H9 (cell line): ENCODE results near the gene FARP1. TPM values are rescaled to one million over a fixed set of nuclear protein-coding genes. Genes with fewer than 3 reads are reported as not detected.

ENCODE experiments used
- DNase-seq: peaks from one replicate; pipeline ENCODE4 v3.0.0-alpha.2; 2017
- H2AFZ ChIP-seq: one replicate; pipeline ENCODE4 v1.6.1; 2013; ENCODE audit warnings: mild to moderate bottlenecking, low read length, control low read depth, moderate library complexity
- H2AK5ac ChIP-seq: 2 replicates; pipeline ENCODE4 v1.6.1; 2013; ENCODE audit warnings: low read length, control low read depth, mixed read lengths; ENCODE audit not compliant: insufficient read length
- H2BK120ac ChIP-seq: one replicate; pipeline ENCODE4 v1.6.1; 2013; ENCODE audit warnings: low read depth, mild to moderate bottlenecking, low read length, control low read depth, inconsistent platforms; ENCODE audit not compliant: poor library complexity, severe bottlenecking
- H2BK12ac ChIP-seq: 2 replicates; pipeline ENCODE4 v1.6.1; 2013; ENCODE audit warnings: low read length, control low read depth, mixed read lengths, low read depth; ENCODE audit not compliant: insufficient read length
- H2BK15ac ChIP-seq: 2 replicates; pipeline ENCODE4 v1.6.1; 2013; ENCODE audit warnings: low read depth, low read length, control low read depth
- H2BK20ac ChIP-seq: one replicate; pipeline ENCODE4 v1.6.1; 2013; ENCODE audit warnings: low read depth, mild to moderate bottlenecking, low read length, control low read depth, inconsistent platforms; ENCODE audit not compliant: poor library complexity, severe bottlenecking
- H2BK5ac ChIP-seq: 2 replicates; pipeline ENCODE4 v1.6.1; 2013; ENCODE audit warnings: low read length, control low read depth, mixed read lengths; ENCODE audit not compliant: insufficient read length
- H3K14ac ChIP-seq: 2 replicates; pipeline ENCODE4 v1.6.1; 2013; ENCODE audit warnings: low read length, control low read depth; ENCODE audit not compliant: insufficient read depth
- H3K18ac ChIP-seq: 2 replicates; pipeline ENCODE4 v1.6.1; 2013; ENCODE audit warnings: low read depth, mild to moderate bottlenecking, mixed read lengths, low read length, control low read depth; ENCODE audit not compliant: insufficient read length
- H3K23ac ChIP-seq: 2 replicates; pipeline ENCODE4 v1.6.1; 2013; ENCODE audit warnings: low read length, control low read depth, mixed read lengths, low read depth; ENCODE audit not compliant: insufficient read length
- H3K23me2 ChIP-seq: 2 replicates; pipeline ENCODE4 v1.6.1; 2013; ENCODE audit warnings: low read depth, mild to moderate bottlenecking, mixed read lengths, low read length, control low read depth; ENCODE audit not compliant: insufficient read length, poor library complexity, severe bottlenecking
- H3K27ac ChIP-seq: 2 replicates; pipeline ENCODE4 v1.5.1; 2013; ENCODE audit warnings: low read length, control low read depth, mixed read lengths, low read depth; ENCODE audit not compliant: insufficient read length
- H3K27me3 ChIP-seq: 2 replicates; pipeline ENCODE4 v1.6.1; 2013; ENCODE audit warnings: low read length, control low read depth, inconsistent platforms; ENCODE audit not compliant: insufficient read depth
- H3K4ac ChIP-seq: 2 replicates; pipeline ENCODE4 v1.6.1; 2013; ENCODE audit warnings: low read depth, mild to moderate bottlenecking, control low read depth, inconsistent platforms, low read length, moderate library complexity
- H3K4me1 ChIP-seq: 2 replicates; pipeline ENCODE4 v1.6.1; 2013; ENCODE audit warnings: low read length, control low read depth, inconsistent platforms; ENCODE audit not compliant: insufficient read depth
- H3K4me2 ChIP-seq: 2 replicates; pipeline ENCODE4 v1.6.1; 2013; ENCODE audit warnings: low read length, control low read depth, mixed read lengths; ENCODE audit not compliant: insufficient read length, insufficient read depth
- H3K56ac ChIP-seq: 2 replicates; pipeline ENCODE4 v1.6.1; 2013; ENCODE audit warnings: low read depth, mild to moderate bottlenecking, mixed read lengths, low read length, control low read depth; ENCODE audit not compliant: insufficient read length
- H3K79me1 ChIP-seq: 2 replicates; pipeline ENCODE4 v1.6.1; 2013; ENCODE audit warnings: low read depth, mild to moderate bottlenecking, moderate library complexity, low read length, control low read depth, inconsistent platforms; ENCODE audit not compliant: insufficient read depth, poor library complexity, severe bottlenecking
- H3K79me2 ChIP-seq: 2 replicates; pipeline ENCODE4 v1.6.1; 2013; ENCODE audit warnings: low read length, control low read depth, inconsistent platforms; ENCODE audit not compliant: insufficient read depth
- H3K9ac ChIP-seq: 2 replicates; pipeline ENCODE4 v1.6.1; 2013; ENCODE audit warnings: low read length, control low read depth, mixed read lengths; ENCODE audit not compliant: insufficient read length; ENCODE audit errors: extremely low read depth
- H3K9me3 ChIP-seq: one replicate; pipeline ENCODE4 v1.6.1; 2013; ENCODE audit warnings: low read depth, low read length, inconsistent platforms; ENCODE audit not compliant: control insufficient read depth
- H3T11ph ChIP-seq: one replicate; pipeline ENCODE4 v1.6.1; 2013; ENCODE audit warnings: mild to moderate bottlenecking, low read length, control low read depth, inconsistent platforms
- H4K20me1 ChIP-seq: one replicate; pipeline ENCODE4 v1.6.1; 2013; ENCODE audit not compliant: control insufficient read depth, insufficient read length, insufficient read depth
- H4K5ac ChIP-seq: 2 replicates; pipeline ENCODE4 v1.6.1; 2013; ENCODE audit warnings: low read depth, mild to moderate bottlenecking, mixed read lengths, low read length, control low read depth; ENCODE audit not compliant: insufficient read length
- H4K8ac ChIP-seq: replicated peaks from 2 replicates; pipeline ENCODE4 v1.6.1; 2013; ENCODE audit warnings: low read length, control low read depth, mixed read lengths, low read depth; ENCODE audit not compliant: insufficient read length
- H4K91ac ChIP-seq: 2 replicates; pipeline ENCODE4 v1.6.1; 2013; ENCODE audit warnings: low read depth, mild to moderate bottlenecking, moderate library complexity, mixed read lengths, low read length, control low read depth; ENCODE audit not compliant: insufficient read length
- H3K27ac Mint-ChIP-seq, 3 experiments: 2 replicates in 2 of 3; 3 replicates in 1 of 3; pipeline ENCODE4 v1.8.0; 2020 to 2021; ENCODE audit warnings: mixed read lengths in 3 of 3, mild to moderate bottlenecking in 1 of 3, moderate library complexity in 1 of 3
- H3K27me3 Mint-ChIP-seq: 2 replicates; pipeline ENCODE4 v1.8.0; 2021; ENCODE audit warnings: low read depth, mild to moderate bottlenecking, moderate library complexity, mixed read lengths
- H3K36me3 Mint-ChIP-seq, 3 experiments: 2 replicates in 2 of 3; 3 replicates in 1 of 3; pipeline ENCODE4 v1.8.0; 2020 to 2021; ENCODE audit warnings: low read depth in 3 of 3, mixed read lengths in 3 of 3; ENCODE audit not compliant: insufficient read depth in 1 of 3
- H3K4me1 Mint-ChIP-seq, 2 experiments: 2 replicates each; pipeline ENCODE4 v1.8.0; 2020; ENCODE audit warnings: mixed read lengths in 2 of 2
- H3K4me3 Mint-ChIP-seq, 2 experiments: 2 replicates in 1 of 2; 3 replicates in 1 of 2; pipeline ENCODE4 v1.8.0; 2020 to 2021; ENCODE audit warnings: mild to moderate bottlenecking in 2 of 2, mixed read lengths in 2 of 2, moderate library complexity in 1 of 2
- H3K9me3 Mint-ChIP-seq, 2 experiments: 2 replicates in 1 of 2; 3 replicates in 1 of 2; pipeline ENCODE4 v1.8.0; 2020; ENCODE audit warnings: mild to moderate bottlenecking in 2 of 2, mixed read lengths in 2 of 2, moderate library complexity in 1 of 2
- WGBS: extraction: QIAGEN DNeasy Blood & Tissue Kit; methylation state at CpG from one replicate; pipeline ENCODE4 v1.1.7; 2013; ENCODE audit warnings: missing lambda C conversion rate, low lambda C conversion rate, mixed read lengths; ENCODE audit not compliant: insufficient read length; ENCODE audit errors: extremely low coverage; 5-methylcytosine and 5-hydroxymethylcytosine counted together
- total RNA-seq: library from RNA; stranded (reverse); gene quantifications from 2 replicates; pipeline ENCODE4 v1.2.1, GENCODE V29; 2021
- TF ChIP-seq, protein P1 (sequence below): fragments of 200-600 bp; sonication (generic); conservative IDR thresholded peaks from 3 replicates; pipeline ENCODE4 v1.8.0; 2021; ENCODE audit warnings: antibody characterized with exemption, mild to moderate bottlenecking

The FARP1 gene
- total RNA-seq, 1 experiment from 2014 or later = 95.9 TPM

DNA sequence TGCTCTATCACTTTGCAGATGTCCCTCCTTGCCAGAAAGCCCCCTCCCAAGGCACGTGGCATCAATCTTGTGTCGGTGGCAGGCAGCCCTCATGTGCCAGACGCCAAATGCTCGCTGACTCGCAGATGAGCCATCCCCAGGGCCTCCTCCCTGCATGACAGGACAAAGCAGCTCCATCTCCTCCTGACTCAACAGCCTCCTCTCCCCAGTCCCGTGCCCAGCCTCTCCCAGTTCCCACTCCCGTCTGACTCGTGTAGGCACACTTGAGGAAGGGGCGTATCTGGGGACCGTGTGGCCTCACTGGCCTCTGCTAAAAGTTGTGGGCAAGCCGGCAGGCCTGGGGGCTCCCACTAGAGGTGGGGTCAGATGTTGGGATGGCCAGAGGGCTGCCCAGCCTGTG lies 300.4 kb downstream of the FARP1 start:
- Histone ChIP-seq H4K91ac (no peak overlapping the region), H3T11ph (no peak overlapping the region), H3K4me2 (no peak overlapping the region), H3K9ac (no peak overlapping the region), H2BK12ac (no peak overlapping the region), H3K79me1 (no peaks in the 10 kb centered on the region), H2BK20ac (no peak overlapping the region), H3K27ac (no peak overlapping the region), H4K8ac (no peak overlapping the region), H4K5ac (no peak overlapping the region), H2BK15ac (no peak overlapping the region), H3K27me3 (no peaks in the 10 kb centered on the region), H3K18ac (no peak overlapping the region), H4K20me1 (peaks cover 2% of the 10 kb centered on the region), H2AFZ (no peak overlapping the region), H3K23ac (no peak overlapping the region), H3K14ac (no peak overlapping the region), H3K23me2 (no peaks in the 10 kb centered on the region), H3K79me2 (no peaks in the 10 kb centered on the region), H3K56ac (no peak overlapping the region), H2AK5ac (no peak overlapping the region), H3K4me1 (no peaks in the 10 kb centered on the region; the same call in 1 of the 2 replicates), H3K4ac (no peak overlapping the region), H3K9me3 (no peaks in the 10 kb centered on the region), H2BK5ac (no peak overlapping the region), H2BK120ac (no peak overlapping the region)
- H3K9me3 Mint-ChIP-seq = no peaks in the 10 kb centered on the region
- TF ChIP-seq, protein P1, sequence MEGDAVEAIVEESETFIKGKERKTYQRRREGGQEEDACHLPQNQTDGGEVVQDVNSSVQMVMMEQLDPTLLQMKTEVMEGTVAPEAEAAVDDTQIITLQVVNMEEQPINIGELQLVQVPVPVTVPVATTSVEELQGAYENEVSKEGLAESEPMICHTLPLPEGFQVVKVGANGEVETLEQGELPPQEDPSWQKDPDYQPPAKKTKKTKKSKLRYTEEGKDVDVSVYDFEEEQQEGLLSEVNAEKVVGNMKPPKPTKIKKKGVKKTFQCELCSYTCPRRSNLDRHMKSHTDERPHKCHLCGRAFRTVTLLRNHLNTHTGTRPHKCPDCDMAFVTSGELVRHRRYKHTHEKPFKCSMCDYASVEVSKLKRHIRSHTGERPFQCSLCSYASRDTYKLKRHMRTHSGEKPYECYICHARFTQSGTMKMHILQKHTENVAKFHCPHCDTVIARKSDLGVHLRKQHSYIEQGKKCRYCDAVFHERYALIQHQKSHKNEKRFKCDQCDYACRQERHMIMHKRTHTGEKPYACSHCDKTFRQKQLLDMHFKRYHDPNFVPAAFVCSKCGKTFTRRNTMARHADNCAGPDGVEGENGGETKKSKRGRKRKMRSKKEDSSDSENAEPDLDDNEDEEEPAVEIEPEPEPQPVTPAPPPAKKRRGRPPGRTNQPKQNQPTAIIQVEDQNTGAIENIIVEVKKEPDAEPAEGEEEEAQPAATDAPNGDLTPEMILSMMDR = no peak
- peaks cover 14 to 49% (median 46%) of the 10 kb centered on the region in 3 experiments; a peak in 6 of 7 replicates for H3K36me3 Mint-ChIP-seq
- no peak overlapping the region for H3K4me3 Mint-ChIP-seq
- H3K27me3 Mint-ChIP-seq = peaks cover 2% of the 10 kb centered on the region; the same call in 1 of the 2 replicates
- DNase-seq = no peak
- WGBS = no CpG with 5 or more reads among the region's 11 CpGs
- H3K27ac Mint-ChIP-seq = peak overlapping the region; percentile 42 to 67 (median 66); a peak in 6 of 7 replicates
- peaks cover 12 to 15% of the 10 kb centered on the region in 2 experiments for H3K4me1 Mint-ChIP-seq
